C4-2B (cell line): ENCODE measurements around the gene ISG20L2.
A peak's percentile ranks its signal among the peaks of the same experiment; 100 is the strongest.
"Not testable (repeated sequence)": the region's sequence is repeated elsewhere in the genome, so short reads cannot be mapped to it uniquely, and the experiment has no call there.

Source experiments
- H3K27ac ChIP-seq: fragments of 450-650 bp; 2 replicates; pipeline ENCODE4 v1.5.1; 2017
- ZFX ChIP-seq: fragments of 450-650 bp; IDR thresholded peaks from 2 replicates; pipeline ENCODE4 v1.6.1; 2017
- TF ChIP-seq, protein P1 (sequence below): fragments of 450-650 bp; conservative IDR thresholded peaks from 2 replicates; pipeline ENCODE4 v1.5.1; 2017; ENCODE audit warnings: mild to moderate bottlenecking

ISG20L2 gene

DNA sequence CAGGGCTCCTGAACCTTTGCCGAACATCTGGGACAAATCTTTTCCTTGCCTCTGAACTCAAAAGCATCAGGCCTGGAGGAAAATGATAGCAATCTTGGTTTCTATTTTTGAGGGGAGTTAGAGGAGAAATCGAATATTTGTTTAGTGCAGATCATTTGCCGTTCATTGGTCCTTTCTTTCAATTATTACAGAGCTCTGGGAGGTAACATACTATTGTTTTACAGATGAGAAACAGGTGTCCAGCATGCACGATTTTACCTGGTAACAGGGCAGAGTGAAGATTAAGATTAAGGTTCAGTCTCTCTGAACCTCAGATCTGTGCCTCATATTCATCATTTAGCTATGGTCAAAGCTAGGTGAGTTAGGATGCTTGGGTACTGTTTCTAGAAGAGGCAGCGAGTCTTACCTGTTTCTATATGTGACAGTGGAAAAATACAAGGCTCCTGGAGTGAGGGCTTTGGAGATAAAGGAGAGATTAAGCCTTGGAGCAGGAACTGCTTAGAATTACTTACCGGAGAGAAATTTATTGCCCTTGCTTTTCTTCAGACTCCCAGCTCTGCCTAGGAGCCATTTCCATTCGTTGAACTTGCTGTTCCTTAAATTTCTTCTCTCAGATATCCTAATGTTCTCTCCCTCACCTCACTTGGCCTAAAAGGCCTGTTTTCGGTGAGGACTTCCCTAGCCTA lies 40.2 kb upstream of the ISG20L2 start:
- TF ChIP-seq, protein P1, sequence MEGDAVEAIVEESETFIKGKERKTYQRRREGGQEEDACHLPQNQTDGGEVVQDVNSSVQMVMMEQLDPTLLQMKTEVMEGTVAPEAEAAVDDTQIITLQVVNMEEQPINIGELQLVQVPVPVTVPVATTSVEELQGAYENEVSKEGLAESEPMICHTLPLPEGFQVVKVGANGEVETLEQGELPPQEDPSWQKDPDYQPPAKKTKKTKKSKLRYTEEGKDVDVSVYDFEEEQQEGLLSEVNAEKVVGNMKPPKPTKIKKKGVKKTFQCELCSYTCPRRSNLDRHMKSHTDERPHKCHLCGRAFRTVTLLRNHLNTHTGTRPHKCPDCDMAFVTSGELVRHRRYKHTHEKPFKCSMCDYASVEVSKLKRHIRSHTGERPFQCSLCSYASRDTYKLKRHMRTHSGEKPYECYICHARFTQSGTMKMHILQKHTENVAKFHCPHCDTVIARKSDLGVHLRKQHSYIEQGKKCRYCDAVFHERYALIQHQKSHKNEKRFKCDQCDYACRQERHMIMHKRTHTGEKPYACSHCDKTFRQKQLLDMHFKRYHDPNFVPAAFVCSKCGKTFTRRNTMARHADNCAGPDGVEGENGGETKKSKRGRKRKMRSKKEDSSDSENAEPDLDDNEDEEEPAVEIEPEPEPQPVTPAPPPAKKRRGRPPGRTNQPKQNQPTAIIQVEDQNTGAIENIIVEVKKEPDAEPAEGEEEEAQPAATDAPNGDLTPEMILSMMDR = no peak
- TF ChIP-seq ZFX = no peak
- H3K27ac ChIP-seq = peak overlapping the region; percentile 89

DNA sequence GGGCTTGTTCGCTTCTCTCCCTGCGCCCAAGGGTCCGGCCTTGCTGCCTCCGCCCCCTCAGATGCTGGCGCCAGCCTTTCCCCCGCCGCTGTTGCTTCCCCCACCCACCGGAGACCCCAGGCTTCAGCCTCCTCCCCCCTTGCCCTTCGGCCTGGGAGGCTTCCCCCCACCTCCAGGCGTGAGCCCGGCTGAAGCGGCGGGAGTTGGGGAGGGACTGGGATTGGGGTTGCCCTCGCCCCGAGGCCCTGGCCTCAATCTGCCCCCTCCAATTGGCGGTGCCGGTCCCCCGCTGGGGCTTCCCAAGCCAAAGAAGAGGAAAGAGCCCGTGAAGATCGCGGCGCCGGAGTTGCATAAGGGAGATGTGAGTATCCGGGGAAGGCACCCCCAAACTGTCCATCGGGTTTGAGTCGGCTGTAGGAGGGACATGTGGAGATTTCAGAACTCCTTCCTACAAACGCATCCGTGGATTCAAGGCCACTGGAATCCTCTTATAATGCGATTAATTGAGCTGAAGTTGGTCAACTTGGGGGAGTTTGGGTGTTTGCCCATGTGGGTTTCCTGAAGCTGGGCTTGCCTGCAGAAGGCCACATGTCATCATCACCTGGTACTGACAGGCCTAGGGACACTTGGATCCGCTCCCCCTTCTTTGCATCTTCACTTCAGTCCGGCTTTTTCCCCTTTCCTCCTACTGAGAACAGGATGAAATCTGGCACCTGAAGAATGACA lies 39.5 kb upstream of the ISG20L2 start:
- peak overlapping the region; percentile 89 for H3K27ac ChIP-seq
- peak; percentile 80 for TF ChIP-seq ZFX
- TF ChIP-seq, protein P1 = no peak

DNA sequence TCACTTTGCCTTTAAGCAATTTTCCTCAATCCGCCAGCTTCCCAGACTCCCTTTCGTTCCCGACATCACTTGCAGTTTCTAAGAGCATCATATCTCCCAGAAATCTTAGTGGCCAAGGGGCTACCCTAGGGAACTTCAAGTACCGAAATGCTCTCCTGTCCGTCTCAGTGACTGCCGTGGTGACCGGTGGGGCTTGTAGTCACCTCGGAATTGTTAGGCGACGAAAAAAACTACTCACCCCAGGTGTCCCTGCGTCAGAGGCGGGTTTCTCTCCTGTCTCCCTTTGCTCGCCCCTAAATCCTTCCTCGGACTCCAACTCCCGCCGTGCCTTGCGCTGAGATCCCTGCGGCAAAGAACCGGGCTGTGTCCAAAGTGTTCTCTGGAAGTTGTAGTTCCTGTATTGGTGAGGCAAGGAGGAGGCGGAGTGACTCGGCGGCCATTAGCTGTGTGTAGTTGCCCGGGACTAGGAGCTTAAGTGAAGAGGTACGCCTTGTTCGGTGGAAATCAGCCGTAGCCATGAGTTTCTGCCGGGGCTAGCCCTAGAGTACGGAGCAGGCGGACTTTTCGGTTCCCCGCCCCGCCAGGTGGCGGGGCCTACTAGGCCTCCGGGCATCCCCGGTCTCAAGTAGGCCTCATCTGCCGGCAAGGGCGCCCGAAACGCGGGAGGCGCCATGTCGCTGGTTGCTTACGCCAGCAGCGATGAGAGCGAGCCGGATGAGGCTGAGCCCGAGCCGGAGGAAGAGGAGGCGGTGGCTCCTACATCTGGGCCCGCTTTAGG lies 38.7 kb upstream of the ISG20L2 start, which contains the start of gene PRCC:
PRCC (plus strand) TSS at position 435 of the 778 bp plus-strand sequence; CDS start at position 672, 237 bp downstream.
- peak; percentile 100 for TF ChIP-seq ZFX
- TF ChIP-seq, protein P1 = no peak

GRCh38 chr1:156766298-156767100 lies 37.9 kb upstream of the ISG20L2 start:
- no peak for TF ChIP-seq ZFX
- TF ChIP-seq, protein P1 = no peak
- peak overlapping the region; percentile 89 for H3K27ac ChIP-seq

More for the DNA sequence above, 38.7 kb upstream of the ISG20L2 start, which contains the start of gene PRCC:
- H3K27ac ChIP-seq = peak within 1 kb of the TSS; percentile 89

- TF ChIP-seq, protein P1 = no peak
- TF ChIP-seq ZFX = no peak
- no peak overlapping the region for H3K27ac ChIP-seq
Measured at GRCh38 chr1:156765666-156766065, 37.1 kb upstream of the ISG20L2 start.

DNA sequence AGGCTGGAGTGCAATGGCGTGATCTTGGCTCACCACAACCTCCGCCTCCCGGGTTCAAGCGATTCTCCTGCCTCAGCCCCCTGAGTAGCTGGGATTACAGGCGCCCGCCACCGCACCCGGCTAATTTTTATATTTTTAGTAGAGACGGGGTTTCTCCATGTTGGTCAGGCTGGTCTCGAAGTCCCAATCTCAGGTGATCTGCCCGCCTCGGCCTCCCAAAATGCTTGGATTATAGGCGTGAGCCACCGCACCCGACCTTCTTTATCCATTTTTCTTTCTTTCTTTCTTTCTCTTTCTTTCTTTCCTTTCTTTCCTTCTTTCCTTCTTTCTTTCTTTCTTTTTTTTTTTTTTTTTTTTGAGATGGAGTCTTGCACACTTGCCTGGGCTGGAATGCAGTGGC lies 36.6 kb upstream of the ISG20L2 start:
- H3K27ac ChIP-seq = not testable (repeated sequence)

- TF ChIP-seq ZFX = no peak
- TF ChIP-seq, protein P1 = no peak
- no peak overlapping the region for H3K27ac ChIP-seq
Measured at GRCh38 chr1:156760796-156761104, 32.2 kb upstream of the ISG20L2 start.
